Trophoblast cell (in vitro differentiated cells and primary cell): Measurements from ENCODE around the gene STAB2.
A peak's percentile ranks its signal among the peaks of the same experiment; 100 is the strongest.

Experiments
- DNase-seq, 2 donors: peaks; one replicate each; pipeline ENCODE4 v3.0.0-alpha.2; 2016
- H2AFZ ChIP-seq: 2 replicates; pipeline ENCODE4 v1.6.1; 2013; ENCODE audit warnings: low read length, moderate library complexity, mild to moderate bottlenecking; ENCODE audit not compliant: insufficient read depth, poor library complexity
- H2AK5ac ChIP-seq: 2 replicates; pipeline ENCODE4 v1.6.1; 2013; ENCODE audit warnings: mild to moderate bottlenecking, low read length
- H2BK120ac ChIP-seq: 2 replicates; pipeline ENCODE4 v1.6.1; 2013; ENCODE audit warnings: low read length, mild to moderate bottlenecking, moderate library complexity; ENCODE audit not compliant: insufficient read depth, poor library complexity
- H2BK12ac ChIP-seq: 2 replicates; pipeline ENCODE4 v1.6.1; 2013; ENCODE audit warnings: mild to moderate bottlenecking, low read length, moderate library complexity
- H2BK5ac ChIP-seq: 2 replicates; pipeline ENCODE4 v1.6.1; 2013; ENCODE audit warnings: low read length, low read depth, moderate library complexity, mild to moderate bottlenecking; ENCODE audit not compliant: poor library complexity
- H3K14ac ChIP-seq: 2 replicates; pipeline ENCODE4 v1.6.1; 2013; ENCODE audit warnings: mild to moderate bottlenecking, low read length
- H3K18ac ChIP-seq: 2 replicates; pipeline ENCODE4 v1.6.1; 2013; ENCODE audit warnings: mild to moderate bottlenecking, low read length
- H3K23ac ChIP-seq: 2 replicates; pipeline ENCODE4 v1.6.1; 2013; ENCODE audit warnings: low read length
- H3K27ac ChIP-seq: 2 replicates; pipeline ENCODE4 v1.5.1; 2013; ENCODE audit warnings: low read depth, mild to moderate bottlenecking, inconsistent platforms, low read length, moderate library complexity
- H3K27me3 ChIP-seq: 2 replicates; pipeline ENCODE4 v1.6.1; 2013; ENCODE audit warnings: inconsistent platforms, mild to moderate bottlenecking, low read length, moderate library complexity; ENCODE audit not compliant: insufficient read depth
- H3K36me3 ChIP-seq, 2 experiments: 1 replicate in 1 of 2; 2 replicates in 1 of 2; pipeline ENCODE4 v1.6.1; 2013; ENCODE audit warnings: low read length in 2 of 2, mild to moderate bottlenecking in 2 of 2, moderate library complexity in 1 of 2; ENCODE audit not compliant: insufficient read depth in 2 of 2, control insufficient read depth in 1 of 2
- H3K4ac ChIP-seq: 2 replicates; pipeline ENCODE4 v1.6.1; 2013; ENCODE audit warnings: low read depth, mild to moderate bottlenecking, low read length, moderate library complexity
- H3K4me1 ChIP-seq, 2 experiments: 1 replicate in 1 of 2; 2 replicates in 1 of 2; pipeline ENCODE4 v1.6.1; 2013; ENCODE audit warnings: low read length in 2 of 2, mild to moderate bottlenecking in 2 of 2, moderate library complexity in 1 of 2; ENCODE audit not compliant: insufficient read depth in 2 of 2, control insufficient read depth in 1 of 2
- H3K4me2 ChIP-seq: 2 replicates; pipeline ENCODE4 v1.6.1; 2013; ENCODE audit warnings: inconsistent platforms, mild to moderate bottlenecking, low read length, moderate library complexity
- H3K4me3 ChIP-seq: 2 replicates; pipeline ENCODE4 v1.5.1; 2013; ENCODE audit warnings: mild to moderate bottlenecking, low read depth, low read length, inconsistent platforms
- H3K79me1 ChIP-seq: one replicate; pipeline ENCODE4 v1.6.1; 2013; ENCODE audit warnings: low read length
- H3K79me2 ChIP-seq: 2 replicates; pipeline ENCODE4 v1.6.1; 2013; ENCODE audit warnings: low read length, mild to moderate bottlenecking; ENCODE audit not compliant: control insufficient read depth, insufficient read depth, poor library complexity
- H3K9ac ChIP-seq: 2 replicates; pipeline ENCODE4 v1.6.1; 2013; ENCODE audit warnings: mild to moderate bottlenecking, low read length
- H3K9me3 ChIP-seq: 2 replicates; pipeline ENCODE4 v1.6.1; 2013; ENCODE audit warnings: low read depth, mild to moderate bottlenecking, control low read depth, inconsistent platforms, low read length; ENCODE audit not compliant: insufficient read depth
- H4K12ac ChIP-seq: 2 replicates; pipeline ENCODE4 v1.6.1; 2013; ENCODE audit warnings: low read depth, mild to moderate bottlenecking, low read length, moderate library complexity
- H4K8ac ChIP-seq: 2 replicates; pipeline ENCODE4 v1.6.1; 2013; ENCODE audit warnings: low read depth, mild to moderate bottlenecking, low read length, moderate library complexity
- H4K91ac ChIP-seq: one replicate; pipeline ENCODE4 v1.6.1; 2013; ENCODE audit warnings: low read depth, mild to moderate bottlenecking, low read length, moderate library complexity
- WGBS: extraction: QIAGEN DNeasy Blood & Tissue Kit; methylation state at CpG from one replicate; pipeline ENCODE4 v1.1.7; 2013; ENCODE audit warnings: missing lambda C conversion rate; ENCODE audit not compliant: insufficient read length, insufficient coverage; ENCODE audit errors: extremely low coverage; 5-methylcytosine and 5-hydroxymethylcytosine counted together

The STAB2 gene

DNA sequence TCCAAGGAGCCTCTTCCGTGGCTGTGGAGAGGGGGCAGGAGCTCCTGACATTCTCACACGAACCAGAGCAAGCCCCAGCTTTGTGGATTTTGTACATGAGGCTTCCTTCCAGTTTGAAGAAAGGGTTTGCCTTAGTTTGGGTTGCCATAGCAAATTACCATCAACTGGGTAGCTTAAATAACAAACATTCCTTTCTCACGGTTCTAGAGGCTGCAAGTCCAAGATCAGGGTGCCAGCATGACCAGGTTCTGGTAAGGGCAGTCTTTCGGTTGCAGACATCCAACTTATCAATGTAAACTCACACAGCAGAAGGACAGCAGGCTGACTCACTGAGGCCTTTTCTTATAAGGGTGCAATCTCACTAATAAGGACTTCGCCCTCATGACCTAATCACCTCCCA lies 25.9 kb upstream of the STAB2 start:
- peaks cover 12% of the 10 kb centered on the region for H3K79me1 ChIP-seq
- peak overlapping the region; percentile 71 for H2BK12ac ChIP-seq
- H3K36me3 ChIP-seq: no peaks in the 10 kb centered on the region
- H2AFZ ChIP-seq: no peak overlapping the region
- H2AK5ac ChIP-seq: no peak overlapping the region
- no peak overlapping the region for H3K9ac ChIP-seq
- peak overlapping the region; percentile 85 for H2BK120ac ChIP-seq
- H3K27ac ChIP-seq: peak overlapping the region; percentile 74
- H3K79me2 ChIP-seq: no peaks in the 10 kb centered on the region
- H3K14ac ChIP-seq: peak overlapping the region; percentile 79
- no peak overlapping the region for H3K18ac ChIP-seq
- no CpG with 5 or more reads among the region's 5 CpGs for WGBS
- H4K8ac ChIP-seq: peak overlapping the region; percentile 36
- no peaks in the 10 kb centered on the region for H3K27me3 ChIP-seq
- no peak overlapping the region for H3K23ac ChIP-seq
- DNase-seq: peak; percentile 97 to 99
- H3K4ac ChIP-seq: peak overlapping the region; percentile 15
- H3K4me2 ChIP-seq: no peak overlapping the region
- peaks cover 14 to 32% of the 10 kb centered on the region in 2 experiments for H3K4me1 ChIP-seq
- no peak overlapping the region for H3K4me3 ChIP-seq
- H2BK5ac ChIP-seq: peak overlapping the region; percentile 73
- H4K12ac ChIP-seq: no peak overlapping the region
- H3K9me3 ChIP-seq: peaks cover 2% of the 10 kb centered on the region
- peak overlapping the region; percentile 94 for H4K91ac ChIP-seq

- H3K4me3 ChIP-seq: no peak overlapping the region
- H3K4me2 ChIP-seq: no peak overlapping the region
- no peak overlapping the region for H4K91ac ChIP-seq
- no peaks in the 10 kb centered on the region for H3K27me3 ChIP-seq
- no peak overlapping the region for H2AFZ ChIP-seq
- no peaks in the 10 kb centered on the region for H3K36me3 ChIP-seq
- H3K79me1 ChIP-seq: peaks cover 4% of the 10 kb centered on the region
- no peak for DNase-seq
- H2BK120ac ChIP-seq: no peak overlapping the region
- H2AK5ac ChIP-seq: no peak overlapping the region
- H3K4ac ChIP-seq: no peak overlapping the region
- H3K23ac ChIP-seq: no peak overlapping the region
- H3K18ac ChIP-seq: no peak overlapping the region
- H3K9me3 ChIP-seq: peaks cover 2% of the 10 kb centered on the region
- no peak overlapping the region for H3K27ac ChIP-seq
- H3K79me2 ChIP-seq: no peaks in the 10 kb centered on the region
- no peak overlapping the region for H4K12ac ChIP-seq
- H2BK12ac ChIP-seq: no peak overlapping the region
- no peak overlapping the region for H3K9ac ChIP-seq
- H3K14ac ChIP-seq: no peak overlapping the region
- no CpG with 5 or more reads among the region's 1 CpG for WGBS
- H3K4me1 ChIP-seq: peaks cover 3 to 14% of the 10 kb centered on the region in 2 experiments
- no peak overlapping the region for H4K8ac ChIP-seq
- H2BK5ac ChIP-seq: no peak overlapping the region
Measured at GRCh38 chr12:103566398-103566797, 20.7 kb upstream of the STAB2 start.

DNA sequence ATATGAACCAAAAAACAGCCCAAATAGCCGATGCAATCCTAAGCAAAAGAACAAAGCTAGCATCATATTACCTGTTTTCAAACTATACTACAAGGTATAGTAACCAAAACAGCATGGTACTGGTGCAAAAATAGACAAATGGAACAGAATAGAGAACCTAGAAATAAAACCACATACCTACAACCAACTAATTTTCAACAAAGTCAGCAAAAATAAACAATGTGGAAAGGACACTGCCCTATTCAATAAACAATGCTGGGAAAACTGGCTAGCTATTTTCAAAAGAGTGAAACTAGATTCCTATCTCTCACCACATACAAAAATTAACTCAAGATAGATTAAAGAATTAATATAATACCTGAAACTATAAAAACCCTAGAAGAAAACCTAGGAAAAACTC lies 17.8 kb upstream of the STAB2 start:
- no CpG with 5 or more reads among the region's 1 CpG for WGBS
- H3K79me1 ChIP-seq: peaks cover 2% of the 10 kb centered on the region
- H3K27ac ChIP-seq: no peak overlapping the region
- no peak overlapping the region for H2BK12ac ChIP-seq
- no peak overlapping the region for H3K23ac ChIP-seq
- DNase-seq: no peak
- no peaks in the 10 kb centered on the region for H3K27me3 ChIP-seq
- H3K79me2 ChIP-seq: no peaks in the 10 kb centered on the region
- H2AFZ ChIP-seq: no peak overlapping the region
- no peak overlapping the region for H4K8ac ChIP-seq
- H3K4me1 ChIP-seq: peaks cover 0 to 3% of the 10 kb centered on the region in 2 experiments
- no peak overlapping the region for H2BK5ac ChIP-seq
- H2AK5ac ChIP-seq: no peak overlapping the region
- no peak overlapping the region for H3K9ac ChIP-seq
- no peak overlapping the region for H3K4me3 ChIP-seq
- no peaks in the 10 kb centered on the region for H3K9me3 ChIP-seq
- H4K12ac ChIP-seq: no peak overlapping the region
- no peak overlapping the region for H2BK120ac ChIP-seq
- H3K36me3 ChIP-seq: no peaks in the 10 kb centered on the region
- H3K18ac ChIP-seq: no peak overlapping the region
- H3K4ac ChIP-seq: no peak overlapping the region
- no peak overlapping the region for H3K4me2 ChIP-seq
- H3K14ac ChIP-seq: no peak overlapping the region
- no peak overlapping the region for H4K91ac ChIP-seq

GRCh38 chr12:103571286-103571685 lies 15.8 kb upstream of the STAB2 start:
- H3K36me3 ChIP-seq: no peaks in the 10 kb centered on the region
- peak overlapping the region; percentile 68 for H3K27ac ChIP-seq
- no peak overlapping the region for H3K18ac ChIP-seq
- no peak overlapping the region for H2BK5ac ChIP-seq
- peak; percentile 41 to 60 for DNase-seq
- no peak overlapping the region for H2BK120ac ChIP-seq
- no peak overlapping the region for H3K23ac ChIP-seq
- no peak overlapping the region for H4K91ac ChIP-seq
- peak overlapping the region; percentile 3 for H2BK12ac ChIP-seq
- no peak overlapping the region for H2AK5ac ChIP-seq
- H3K4ac ChIP-seq: no peak overlapping the region
- H3K9ac ChIP-seq: no peak overlapping the region
- no peak overlapping the region for H2AFZ ChIP-seq
- H4K8ac ChIP-seq: no peak overlapping the region
- H3K14ac ChIP-seq: no peak overlapping the region
- no CpG with 5 or more reads among the region's 18 CpGs for WGBS
- peaks cover 2% of the 10 kb centered on the region for H3K79me1 ChIP-seq
- no peak overlapping the region for H3K4me3 ChIP-seq
- H4K12ac ChIP-seq: no peak overlapping the region
- H3K9me3 ChIP-seq: no peaks in the 10 kb centered on the region
- peak overlapping the region; percentile 53 for H3K4me2 ChIP-seq
- no peaks in the 10 kb centered on the region for H3K27me3 ChIP-seq
- H3K4me1 ChIP-seq: no peaks in the 10 kb centered on the region
- H3K79me2 ChIP-seq: no peaks in the 10 kb centered on the region
